Brain microvascular endothelial cell (primary cell): ENCODE results near the gene EFHB.
"Not testable (repeated sequence)": the region's sequence is repeated elsewhere in the genome, so short reads cannot be mapped to it uniquely, and the experiment has no call there.

Source experiments
- DNase-seq: peaks from one replicate; pipeline ENCODE4 v3.0.0-alpha.2; 2020
- H3K27ac ChIP-seq: fragments of 250-450 bp; sonication (Bioruptor Pico); 2 replicates; pipeline ENCODE4 v1.5.1; 2020; ENCODE audit warnings: mild to moderate bottlenecking, moderate library complexity
- H3K27me3 ChIP-seq: fragments of 250-450 bp; sonication (Bioruptor Pico); replicated peaks from 2 replicates; pipeline ENCODE4 v1.5.1; 2020; ENCODE audit warnings: mild to moderate bottlenecking
- H3K36me3 ChIP-seq: fragments of 250-450 bp; sonication (Bioruptor Pico); replicated peaks from 2 replicates; pipeline ENCODE4 v1.5.1; 2020; ENCODE audit warnings: mild to moderate bottlenecking
- H3K4me3 ChIP-seq: 2 replicates; pipeline ENCODE4 v1.5.1; 2011; ENCODE audit warnings: low read depth, mild to moderate bottlenecking, control low read depth, low read length, moderate library complexity
- CTCF ChIP-seq: IDR thresholded peaks from 2 replicates; pipeline ENCODE4 v1.5.1; 2011; ENCODE audit warnings: low read depth, mild to moderate bottlenecking, moderate library complexity, low read length, control low read depth, inconsistent platforms; ENCODE audit errors: missing control alignments
- in situ Hi-C: cut with HindIII; loops from 2 replicates; pipeline ENCODE4 v1.10.0; 2017; ENCODE audit warnings: low sequenced_read_pairs, low pct_ligation_motif_present

Gene EFHB

GRCh38 chr3:19961960-19962359 lies 27.9 kb upstream of the EFHB start:
- peaks cover 8% of the 10 kb centered on the region for H3K36me3 ChIP-seq
- in situ Hi-C loops, result no loop called here

GRCh38 chr3:19960696-19961095 lies 26.7 kb upstream of the EFHB start:
- Histone ChIP-seq H3K36me3 (peaks cover 13% of the 10 kb centered on the region), H3K4me3 (no peak overlapping the region), H3K27me3 (no peaks in the 10 kb centered on the region), H3K27ac (no peak overlapping the region)
- TF ChIP-seq CTCF, result no peak
- DNase-seq, result no peak
- in situ Hi-C loops, result no loop called here

More at GRCh38 chr3:19961960-19962359, 27.9 kb upstream of the EFHB start:
- Histone ChIP-seq H3K27ac (no peak overlapping the region), H3K4me3 (no peak overlapping the region), H3K27me3 (no peaks in the 10 kb centered on the region)
- no peak for DNase-seq
- no peak for TF ChIP-seq CTCF

GRCh38 chr3:19959505-19959904 lies 25.5 kb upstream of the EFHB start:
- no peak for DNase-seq
- H3K27me3 ChIP-seq, result no peaks in the 10 kb centered on the region
- H3K4me3 ChIP-seq, result no peak overlapping the region
- H3K27ac ChIP-seq, result no peak overlapping the region
- H3K36me3 ChIP-seq, result peaks cover 22% of the 10 kb centered on the region
- in situ Hi-C loops, result no loop called here
- TF ChIP-seq CTCF, result no peak

- H3K27me3 ChIP-seq, H3K27ac ChIP-seq, in situ Hi-C loops, H3K4me3 ChIP-seq: not testable (repeated sequence)
- H3K36me3 ChIP-seq, result peaks cover 23% of the 10 kb centered on the region
- peak; percentile 8 for DNase-seq
These were observed 23.3 kb upstream of the EFHB start for GRCh38 chr3:19957354-19957753.

GRCh38 chr3:19954676-19955075 lies 20.7 kb upstream of the EFHB start:
- TF ChIP-seq CTCF, result no peak
- in situ Hi-C loops, result no loop called here
- Histone ChIP-seq H3K27ac (no peak overlapping the region), H3K27me3 (no peaks in the 10 kb centered on the region), H3K36me3 (peaks cover 25% of the 10 kb centered on the region), H3K4me3 (no peak overlapping the region)
- DNase-seq, result no peak

GRCh38 chr3:19950316-19950715 lies 16.3 kb upstream of the EFHB start:
- TF ChIP-seq CTCF, result no peak
- Histone ChIP-seq H3K4me3 (no peak overlapping the region), H3K36me3 (peaks cover 19% of the 10 kb centered on the region), H3K27ac (no peak overlapping the region), H3K27me3 (no peaks in the 10 kb centered on the region)
- in situ Hi-C loops, result no loop called here
- DNase-seq, result no peak
